Neural crest cell (in vitro differentiated cells): ENCODE measurements around the gene GPRC5C. TPM values are rescaled to one million over a fixed set of nuclear protein-coding genes. Genes with fewer than 3 reads are reported as not detected.

Experiments used
- DNase-seq: peaks from one replicate; pipeline ENCODE4 v3.0.0; 2021; ENCODE audit warnings: low read depth, mixed read lengths, low spot score
- H3K27ac Mint-ChIP-seq: one replicate; pipeline ENCODE4 v1.8.0; 2021; ENCODE audit warnings: mild to moderate bottlenecking, mixed read lengths; ENCODE audit not compliant: unreplicated experiment
- H3K27me3 Mint-ChIP-seq: 2 replicates; pipeline ENCODE4 v1.8.0; 2021; ENCODE audit warnings: low read depth, mild to moderate bottlenecking, mixed read lengths
- H3K36me3 Mint-ChIP-seq: 2 replicates; pipeline ENCODE4 v1.8.0; 2021; ENCODE audit warnings: low read depth, mild to moderate bottlenecking, mixed read lengths
- H3K4me1 Mint-ChIP-seq: 2 replicates; pipeline ENCODE4 v1.8.0; 2021; ENCODE audit warnings: mixed read lengths
- H3K4me3 Mint-ChIP-seq: one replicate; pipeline ENCODE4 v1.8.0; 2021; ENCODE audit warnings: mild to moderate bottlenecking, mixed read lengths
- H3K9me3 Mint-ChIP-seq: 2 replicates; pipeline ENCODE4 v1.8.0; 2021; ENCODE audit warnings: mixed read lengths
- total RNA-seq: library from RNA; stranded (reverse); gene quantifications from 2 replicates; pipeline ENCODE4 v1.2.1, GENCODE V29; 2021
- TF ChIP-seq, protein P1 (sequence below): fragments of 200-600 bp; sonication (generic); conservative IDR thresholded peaks from 2 replicates; pipeline ENCODE4 v1.5.0; 2021; ENCODE audit warnings: antibody characterized with exemption, mild to moderate bottlenecking

The GPRC5C gene
- total RNA-seq, 1 donor from 2014 or later, result 4.6 TPM

DNA sequence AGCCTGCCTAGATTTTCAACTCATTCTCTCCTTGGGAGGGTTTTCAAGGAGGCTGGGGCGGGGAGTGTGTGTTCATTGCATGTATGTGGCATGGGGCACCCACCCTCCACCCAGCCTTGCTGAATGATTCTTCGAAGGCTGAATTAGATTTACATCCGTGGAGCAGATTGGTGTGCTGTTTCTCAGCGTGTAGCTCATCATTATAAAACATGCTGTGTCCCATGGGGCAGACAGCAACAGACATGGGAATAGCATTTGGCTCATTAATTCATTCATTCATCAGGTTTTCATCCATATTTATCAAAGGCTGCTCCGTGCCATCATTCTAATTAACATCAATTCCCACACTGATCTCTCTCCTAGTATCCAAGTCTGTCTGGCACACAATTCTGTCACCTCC lies 23.9 kb downstream of the GPRC5C start:
- TF ChIP-seq, protein P1, sequence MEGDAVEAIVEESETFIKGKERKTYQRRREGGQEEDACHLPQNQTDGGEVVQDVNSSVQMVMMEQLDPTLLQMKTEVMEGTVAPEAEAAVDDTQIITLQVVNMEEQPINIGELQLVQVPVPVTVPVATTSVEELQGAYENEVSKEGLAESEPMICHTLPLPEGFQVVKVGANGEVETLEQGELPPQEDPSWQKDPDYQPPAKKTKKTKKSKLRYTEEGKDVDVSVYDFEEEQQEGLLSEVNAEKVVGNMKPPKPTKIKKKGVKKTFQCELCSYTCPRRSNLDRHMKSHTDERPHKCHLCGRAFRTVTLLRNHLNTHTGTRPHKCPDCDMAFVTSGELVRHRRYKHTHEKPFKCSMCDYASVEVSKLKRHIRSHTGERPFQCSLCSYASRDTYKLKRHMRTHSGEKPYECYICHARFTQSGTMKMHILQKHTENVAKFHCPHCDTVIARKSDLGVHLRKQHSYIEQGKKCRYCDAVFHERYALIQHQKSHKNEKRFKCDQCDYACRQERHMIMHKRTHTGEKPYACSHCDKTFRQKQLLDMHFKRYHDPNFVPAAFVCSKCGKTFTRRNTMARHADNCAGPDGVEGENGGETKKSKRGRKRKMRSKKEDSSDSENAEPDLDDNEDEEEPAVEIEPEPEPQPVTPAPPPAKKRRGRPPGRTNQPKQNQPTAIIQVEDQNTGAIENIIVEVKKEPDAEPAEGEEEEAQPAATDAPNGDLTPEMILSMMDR, result no peak
- Mint-ChIP-seq H3K4me1 (peaks cover 48% of the 10 kb centered on the region), H3K36me3 (no peaks in the 10 kb centered on the region), H3K9me3 (no peaks in the 10 kb centered on the region), H3K4me3 (peak overlapping the region; percentile 47), H3K27ac (no peak overlapping the region), H3K27me3 (peaks cover 28% of the 10 kb centered on the region)
- DNase-seq, result no peak

DNA sequence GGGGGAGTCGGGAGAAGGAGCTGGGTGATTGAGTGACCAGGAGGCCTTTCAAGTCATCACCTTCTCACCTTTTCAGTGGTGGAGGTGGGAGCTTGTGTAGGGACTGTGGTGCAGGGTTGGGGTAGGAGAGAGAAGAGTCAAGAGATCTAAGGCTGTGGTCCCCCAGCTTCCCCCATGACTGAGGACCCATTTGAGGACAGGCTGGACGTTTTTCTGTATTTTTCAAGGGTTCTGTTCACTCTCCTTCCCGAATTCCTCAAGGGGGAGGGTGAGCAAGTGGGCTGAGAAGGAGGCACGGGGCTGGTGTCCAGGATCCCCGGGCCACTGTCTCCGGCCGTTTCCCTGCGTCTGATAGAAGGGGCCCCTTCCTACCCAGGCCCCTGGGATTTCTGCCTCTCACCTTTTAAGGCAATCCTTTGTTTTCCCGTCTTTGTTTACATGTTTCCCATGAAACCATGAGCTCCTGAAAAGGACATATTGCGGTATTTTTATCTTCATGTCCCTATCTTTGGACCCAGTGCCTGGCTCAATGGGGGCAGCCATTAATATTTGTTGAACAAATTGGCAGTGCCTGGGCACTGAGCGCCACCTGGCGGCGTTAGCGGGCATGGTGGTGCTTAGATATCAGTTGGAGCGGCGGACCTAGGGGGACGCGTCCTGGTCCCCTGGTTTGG lies 25.4 kb downstream of the GPRC5C start:
- Mint-ChIP-seq H3K27me3 (peaks cover 26% of the 10 kb centered on the region), H3K9me3 (no peaks in the 10 kb centered on the region), H3K27ac (peak overlapping the region; percentile 60), H3K36me3 (no peaks in the 10 kb centered on the region), H3K4me1 (peaks cover 38% of the 10 kb centered on the region), H3K4me3 (peak overlapping the region; percentile 65)
- TF ChIP-seq, protein P1, result peak; percentile 99
- DNase-seq, result peak; percentile 78

DNA sequence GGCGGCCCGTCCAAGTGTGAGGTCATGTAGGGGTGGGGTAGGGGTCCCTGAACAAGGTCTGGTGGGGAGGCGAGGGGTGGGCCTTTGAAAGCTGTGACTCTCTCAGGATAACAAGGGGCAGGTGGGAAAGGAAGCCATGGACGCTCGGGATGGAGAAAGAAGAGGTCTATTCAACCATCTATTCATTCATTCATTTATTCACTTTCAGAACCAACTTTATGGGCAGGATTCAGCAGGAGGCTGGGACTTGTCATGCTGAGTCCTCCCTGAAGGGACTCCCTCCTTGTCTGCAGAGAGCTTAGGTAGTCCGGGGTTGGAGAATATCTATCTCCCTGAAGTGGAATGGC lies 25.9 kb downstream of the GPRC5C start:
- TF ChIP-seq, protein P1, result peak; percentile 16
- H3K4me3 Mint-ChIP-seq, result peak overlapping the region; percentile 65
- H3K9me3 Mint-ChIP-seq, result no peaks in the 10 kb centered on the region
- H3K27me3 Mint-ChIP-seq, result peaks cover 21% of the 10 kb centered on the region
- H3K36me3 Mint-ChIP-seq, result no peaks in the 10 kb centered on the region
- peaks cover 33% of the 10 kb centered on the region for H3K4me1 Mint-ChIP-seq
- no peak for DNase-seq
- H3K27ac Mint-ChIP-seq, result no peak overlapping the region

- DNase-seq, result no peak
- Mint-ChIP-seq H3K36me3 (no peaks in the 10 kb centered on the region), H3K9me3 (no peaks in the 10 kb centered on the region), H3K4me3 (no peak overlapping the region), H3K27me3 (peaks cover 16% of the 10 kb centered on the region), H3K27ac (no peak overlapping the region), H3K4me1 (peaks cover 26% of the 10 kb centered on the region)
- TF ChIP-seq, protein P1, result no peak
Observed at GRCh38 chr17:74458835-74459234, 26.9 kb downstream of the GPRC5C start.

- Mint-ChIP-seq H3K36me3 (no peaks in the 10 kb centered on the region), H3K4me1 (peaks cover 22% of the 10 kb centered on the region), H3K27me3 (peaks cover 16% of the 10 kb centered on the region), H3K9me3 (no peaks in the 10 kb centered on the region), H3K4me3 (no peak overlapping the region), H3K27ac (no peak overlapping the region)
- no peak for DNase-seq
- TF ChIP-seq, protein P1, result no peak
Observed at GRCh38 chr17:74459622-74460021, 27.7 kb downstream of the GPRC5C start.
